Mucosa of descending colon (tissue), 3 donors: ENCODE results near the gene ZNF37A. TPM values are rescaled to one million over a fixed set of nuclear protein-coding genes. Genes with fewer than 3 reads are reported as not detected.

Experiments
- ATAC-seq: fragments of 200-7000 bp; cut with Tn5 transposase; one replicate; pipeline ENCODE4 v1.9.1; 2020; ENCODE audit warnings: mild to moderate bottlenecking, moderate library complexity
- DNase-seq, 3 donors: peaks; one replicate each; pipeline ENCODE4 v3.0.0-alpha.2; 2020
- H3K36me3 ChIP-seq: fragments of 200-600 bp; one replicate; pipeline ENCODE4 v1.8.0; 2021; ENCODE audit warnings: low read depth, mild to moderate bottlenecking
- H3K4me1 ChIP-seq: fragments of 200-600 bp; one replicate; pipeline ENCODE4 v1.8.0; 2021; ENCODE audit warnings: low read depth, mild to moderate bottlenecking
- H3K4me3 ChIP-seq: fragments of 200-600 bp; one replicate; pipeline ENCODE4 v1.8.0; 2021; ENCODE audit warnings: mild to moderate bottlenecking
- H3K9me3 ChIP-seq: fragments of 200-600 bp; one replicate; pipeline ENCODE4 v1.8.0; 2021; ENCODE audit warnings: mild to moderate bottlenecking
- CTCF ChIP-seq: fragments of 200-600 bp; IDR thresholded peaks from one replicate; pipeline ENCODE4 v1.8.0; 2022; ENCODE audit warnings: antibody characterized with exemption, mild to moderate bottlenecking
- intact Hi-C, 2 donors: fragments of 100-400 bp; cut with DNase I in 1 of 2; cut with micrococcal nuclease in 1 of 2; formaldehyde crosslinking; loops; one replicate each; pipeline versions ENCODE4 v1.11.0 to v1.11.1; 2022; cut with DNase I, micrococcal nuclease
- total RNA-seq, 3 donors: library from RNA; stranded (reverse); fragmentation: NEBNext Ultra II Directional in 2 of 3; extraction: Animal tissue kit (Norgen Biotek cat#: 25700) in 2 of 3; gene quantifications; one replicate each; pipeline versions ENCODE4 v1.2.1 to v1.2.4, GENCODE V29; 2021 to 2023
- donor health status: DM: no; HTN: no; CAD: no; lungs with moderate emphysema.
- donor health status: DM: no; HTN: no; CAD: no.
- donor health status: DM: no; HTN: yes; CAD: no.

The ZNF37A gene
- total RNA-seq, 3 donors from 2014 or later, result 9.8 to 19.7 (median 13.2) TPM

- no peaks in the 10 kb centered on the region for H3K4me1 ChIP-seq
- peaks cover 5% of the 10 kb centered on the region for H3K36me3 ChIP-seq
- intact Hi-C loops, result no loop called here
- no peak for DNase-seq
- no peak for TF ChIP-seq CTCF
- H3K4me3 ChIP-seq, result no peak overlapping the region
- ATAC-seq, result no peak
- H3K9me3 ChIP-seq, result peaks cover 71% of the 10 kb centered on the region
Measured at GRCh38 chr10:38102880-38103279, 8.7 kb downstream of the ZNF37A start.

GRCh38 chr10:38103756-38104155, 9.6 kb downstream of the ZNF37A start:
- H3K36me3 ChIP-seq, result peaks cover 5% of the 10 kb centered on the region

GRCh38 chr10:38112159-38112558, 18.0 kb downstream of the ZNF37A start:
- Histone ChIP-seq H3K36me3 (no peaks in the 10 kb centered on the region), H3K4me1 (no peaks in the 10 kb centered on the region), H3K9me3 (peaks cover 95% of the 10 kb centered on the region), H3K4me3 (no peak overlapping the region)
- intact Hi-C loops, result no loop called here
- TF ChIP-seq CTCF, result no peak
- ATAC-seq, result no peak
- no peak for DNase-seq

More at GRCh38 chr10:38103756-38104155, 9.6 kb downstream of the ZNF37A start:
- Histone ChIP-seq H3K4me1 (no peaks in the 10 kb centered on the region), H3K9me3 (peaks cover 80% of the 10 kb centered on the region), H3K4me3 (no peak overlapping the region)
- DNase-seq (no peak), ATAC-seq (no peak)
- intact Hi-C loops, result no loop called here
- no peak for TF ChIP-seq CTCF

- no peaks in the 10 kb centered on the region for H3K4me1 ChIP-seq
- H3K9me3 ChIP-seq, result peaks cover 98% of the 10 kb centered on the region
- no peak overlapping the region for H3K4me3 ChIP-seq
- no peak for DNase-seq
- TF ChIP-seq CTCF, result no peak
- no peaks in the 10 kb centered on the region for H3K36me3 ChIP-seq
- no peak for ATAC-seq
- intact Hi-C loops, result no loop called here
Measured at GRCh38 chr10:38118072-38118807, 24.1 kb downstream of the ZNF37A start.

GRCh38 chr10:38119038-38119437, 24.9 kb downstream of the ZNF37A start:
- intact Hi-C loops, result no loop called here
- H3K36me3 ChIP-seq, result no peaks in the 10 kb centered on the region
- no peak for TF ChIP-seq CTCF
- H3K9me3 ChIP-seq, result peaks cover 98% of the 10 kb centered on the region
- no peaks in the 10 kb centered on the region for H3K4me1 ChIP-seq
- H3K4me3 ChIP-seq, result no peak overlapping the region
- DNase-seq, result no peak
- ATAC-seq, result no peak
